CD4-positive, alpha-beta T cell treated with Interleukin-1 beta for 1 hour (primary cell): Measurements from ENCODE around the gene NCS1.
A peak's percentile ranks its signal among the peaks of the same experiment; 100 is the strongest.

ENCODE experiments used
- DNase-seq, 2 donors: peaks; one replicate each; pipeline ENCODE4 v3.0.0-alpha.2; 2020 to 2022

Gene NCS1

GRCh38 chr9:130149031-130149430 is 23.2 kb upstream of the NCS1 start:
- no peak for DNase-seq

GRCh38 chr9:130149654-130150286 is 22.4 kb upstream of the NCS1 start:
- no peak for DNase-seq

GRCh38 chr9:130150779-130151382 is 21.3 kb upstream of the NCS1 start:
- no peak for DNase-seq

GRCh38 chr9:130154816-130155215 is 17.4 kb upstream of the NCS1 start:
- no peak for DNase-seq

- DNase-seq = no peak
These were observed 16.6 kb upstream of the NCS1 start for GRCh38 chr9:130155647-130156046.

- DNase-seq = no peak
These were observed 15.5 kb upstream of the NCS1 start for GRCh38 chr9:130156672-130157071.

- DNase-seq = no peak
These were observed 15.1 kb upstream of the NCS1 start for GRCh38 chr9:130157079-130157478.

- DNase-seq = no peak
These were observed 14.2 kb upstream of the NCS1 start for GRCh38 chr9:130158001-130158400.

- DNase-seq = no peak
These were observed 13.1 kb upstream of the NCS1 start for GRCh38 chr9:130159057-130159456.

- no peak for DNase-seq
These were observed 12.1 kb upstream of the NCS1 start for GRCh38 chr9:130159915-130160670.

GRCh38 chr9:130160862-130161470 is 11.2 kb upstream of the NCS1 start:
- DNase-seq = no peak

- DNase-seq = no peak
These were observed 6.6 kb upstream of the NCS1 start for GRCh38 chr9:130165579-130165978.

- no peak for DNase-seq
These were observed 5.8 kb upstream of the NCS1 start for GRCh38 chr9:130166399-130166798.

GRCh38 chr9:130167927-130168326 is 4.3 kb upstream of the NCS1 start:
- DNase-seq = no peak

- no peak for DNase-seq
These were observed 717 bp upstream of the NCS1 start for GRCh38 chr9:130171226-130172148.

- peak; percentile 3 to 33 for DNase-seq
These were observed 858 bp downstream of the NCS1 start for GRCh38 chr9:130172858-130173665.

GRCh38 chr9:130173666-130173983 is 1.4 kb downstream of the NCS1 start:
- DNase-seq = no peak

- no peak for DNase-seq
These were observed 1.8 kb downstream of the NCS1 start for GRCh38 chr9:130174025-130174424.

GRCh38 chr9:130174920-130175321 is 2.7 kb downstream of the NCS1 start:
- DNase-seq = no peak

- no peak for DNase-seq
These were observed 3.2 kb downstream of the NCS1 start for GRCh38 chr9:130175355-130175754.

- no peak for DNase-seq
These were observed 4.6 kb downstream of the NCS1 start for GRCh38 chr9:130176760-130177159.
